Loucy (cell line): Measurements from ENCODE around the gene TECTA.

Experiments used
- H2AFZ ChIP-seq: fragments of 200-600 bp; sonication (generic); 2 replicates; pipeline ENCODE4 v1.6.0; 2016; ENCODE audit warnings: antibody characterized with exemption, mild to moderate bottlenecking, low read length, moderate library complexity
- H3F3A ChIP-seq: fragments of 200-600 bp; 2 replicates; pipeline ENCODE4 v1.6.0; 2016; ENCODE audit warnings: antibody characterized with exemption, low read depth, mild to moderate bottlenecking
- H3K27me3 ChIP-seq: fragments of 200-600 bp; sonication (generic); 2 replicates; pipeline ENCODE4 v1.6.1; 2014; ENCODE audit warnings: low read length, mild to moderate bottlenecking; ENCODE audit not compliant: insufficient read depth, poor library complexity, severe bottlenecking
- H3K36me3 ChIP-seq: fragments of 200-600 bp; sonication (generic); 2 replicates; pipeline ENCODE4 v1.6.1; 2016; ENCODE audit warnings: low read length; ENCODE audit not compliant: insufficient read depth
- H3K4me1 ChIP-seq: fragments of 200-600 bp; sonication (generic); 2 replicates; pipeline ENCODE4 v1.5.1; 2014; ENCODE audit warnings: low read length, mild to moderate bottlenecking; ENCODE audit not compliant: insufficient read depth, poor library complexity, severe bottlenecking
- H3K4me2 ChIP-seq: fragments of 200-600 bp; sonication (generic); 2 replicates; pipeline ENCODE4 v1.6.0; 2014; ENCODE audit warnings: antibody characterized with exemption, low read length, low read depth, mild to moderate bottlenecking; ENCODE audit not compliant: poor library complexity, severe bottlenecking
- H3K4me3 ChIP-seq: fragments of 200-600 bp; sonication (generic); 2 replicates; pipeline ENCODE4 v1.5.1; 2014; ENCODE audit warnings: low read length, mild to moderate bottlenecking, mixed read lengths; ENCODE audit not compliant: poor library complexity, severe bottlenecking
- H3K79me2 ChIP-seq: fragments of 200-600 bp; sonication (generic); 2 replicates; pipeline ENCODE4 v1.6.1; 2014; ENCODE audit warnings: low read length; ENCODE audit not compliant: insufficient read depth
- H3K9ac ChIP-seq: fragments of 200-600 bp; sonication (generic); 2 replicates; pipeline ENCODE4 v1.6.0; 2014; ENCODE audit warnings: mild to moderate bottlenecking, low read depth, low read length, moderate library complexity; ENCODE audit not compliant: poor library complexity, severe bottlenecking
- H3K9me2 ChIP-seq: fragments of 200-600 bp; sonication (generic); replicated peaks from 2 replicates; pipeline ENCODE4 v1.6.1; 2016; ENCODE audit warnings: low read depth, low read length, mixed read lengths
- H3K9me3 ChIP-seq: fragments of 200-600 bp; sonication (generic); 2 replicates; pipeline ENCODE4 v1.6.1; 2014; ENCODE audit warnings: mild to moderate bottlenecking, antibody characterized with exemption, low read length, low read depth; ENCODE audit not compliant: insufficient read depth
- H4K20me1 ChIP-seq: fragments of 200-600 bp; sonication (generic); 2 replicates; pipeline ENCODE4 v1.6.0; 2014; ENCODE audit warnings: antibody characterized with exemption, low read length, mild to moderate bottlenecking; ENCODE audit not compliant: insufficient read depth, poor library complexity, severe bottlenecking
- EZH2phosphoT487 ChIP-seq: fragments of 200-600 bp; IDR thresholded peaks from 2 replicates; pipeline ENCODE4 v1.6.1; 2018; ENCODE audit warnings: antibody characterized with exemption, mild to moderate bottlenecking, moderate library complexity, borderline replicate concordance
- TF ChIP-seq, protein P1 (sequence below): fragments of 200-600 bp; sonication (generic); conservative IDR thresholded peaks from 2 replicates; pipeline ENCODE4 v1.5.1; 2014; ENCODE audit warnings: mild to moderate bottlenecking, antibody characterized with exemption, low read length

The TECTA gene

DNA sequence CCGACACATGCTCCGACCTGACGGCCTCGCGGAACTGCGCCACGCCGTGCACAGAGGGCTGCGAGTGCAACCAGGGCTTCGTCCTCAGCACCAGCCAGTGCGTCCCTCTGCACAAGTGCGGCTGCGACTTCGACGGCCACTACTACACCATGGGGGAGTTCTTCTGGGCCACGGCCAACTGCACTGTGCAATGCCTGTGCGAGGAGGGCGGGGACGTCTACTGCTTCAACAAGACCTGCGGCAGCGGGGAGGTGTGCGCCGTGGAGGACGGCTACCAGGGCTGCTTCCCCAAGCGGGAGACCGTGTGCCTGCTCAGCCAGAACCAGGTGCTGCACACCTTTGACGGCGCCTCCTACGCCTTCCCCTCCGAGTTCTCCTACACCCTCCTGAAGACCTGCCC is 26.8 kb downstream of the TECTA start:
- Histone ChIP-seq H3K4me2 (no peak overlapping the region), H3K4me3 (no peak overlapping the region), H3K9me3 (no peaks in the 10 kb centered on the region), H3K27me3 (no peaks in the 10 kb centered on the region), H3K4me1 (no peaks in the 10 kb centered on the region), H3F3A (no peaks in the 10 kb centered on the region), H3K79me2 (no peaks in the 10 kb centered on the region), H3K9me2 (no peaks in the 10 kb centered on the region), H2AFZ (no peak overlapping the region), H3K9ac (no peak overlapping the region), H3K36me3 (no peaks in the 10 kb centered on the region), H4K20me1 (no peaks in the 10 kb centered on the region)
- TF ChIP-seq EZH2phosphoT487, result no peak
- TF ChIP-seq, protein P1, sequence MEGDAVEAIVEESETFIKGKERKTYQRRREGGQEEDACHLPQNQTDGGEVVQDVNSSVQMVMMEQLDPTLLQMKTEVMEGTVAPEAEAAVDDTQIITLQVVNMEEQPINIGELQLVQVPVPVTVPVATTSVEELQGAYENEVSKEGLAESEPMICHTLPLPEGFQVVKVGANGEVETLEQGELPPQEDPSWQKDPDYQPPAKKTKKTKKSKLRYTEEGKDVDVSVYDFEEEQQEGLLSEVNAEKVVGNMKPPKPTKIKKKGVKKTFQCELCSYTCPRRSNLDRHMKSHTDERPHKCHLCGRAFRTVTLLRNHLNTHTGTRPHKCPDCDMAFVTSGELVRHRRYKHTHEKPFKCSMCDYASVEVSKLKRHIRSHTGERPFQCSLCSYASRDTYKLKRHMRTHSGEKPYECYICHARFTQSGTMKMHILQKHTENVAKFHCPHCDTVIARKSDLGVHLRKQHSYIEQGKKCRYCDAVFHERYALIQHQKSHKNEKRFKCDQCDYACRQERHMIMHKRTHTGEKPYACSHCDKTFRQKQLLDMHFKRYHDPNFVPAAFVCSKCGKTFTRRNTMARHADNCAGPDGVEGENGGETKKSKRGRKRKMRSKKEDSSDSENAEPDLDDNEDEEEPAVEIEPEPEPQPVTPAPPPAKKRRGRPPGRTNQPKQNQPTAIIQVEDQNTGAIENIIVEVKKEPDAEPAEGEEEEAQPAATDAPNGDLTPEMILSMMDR, result no peak

DNA sequence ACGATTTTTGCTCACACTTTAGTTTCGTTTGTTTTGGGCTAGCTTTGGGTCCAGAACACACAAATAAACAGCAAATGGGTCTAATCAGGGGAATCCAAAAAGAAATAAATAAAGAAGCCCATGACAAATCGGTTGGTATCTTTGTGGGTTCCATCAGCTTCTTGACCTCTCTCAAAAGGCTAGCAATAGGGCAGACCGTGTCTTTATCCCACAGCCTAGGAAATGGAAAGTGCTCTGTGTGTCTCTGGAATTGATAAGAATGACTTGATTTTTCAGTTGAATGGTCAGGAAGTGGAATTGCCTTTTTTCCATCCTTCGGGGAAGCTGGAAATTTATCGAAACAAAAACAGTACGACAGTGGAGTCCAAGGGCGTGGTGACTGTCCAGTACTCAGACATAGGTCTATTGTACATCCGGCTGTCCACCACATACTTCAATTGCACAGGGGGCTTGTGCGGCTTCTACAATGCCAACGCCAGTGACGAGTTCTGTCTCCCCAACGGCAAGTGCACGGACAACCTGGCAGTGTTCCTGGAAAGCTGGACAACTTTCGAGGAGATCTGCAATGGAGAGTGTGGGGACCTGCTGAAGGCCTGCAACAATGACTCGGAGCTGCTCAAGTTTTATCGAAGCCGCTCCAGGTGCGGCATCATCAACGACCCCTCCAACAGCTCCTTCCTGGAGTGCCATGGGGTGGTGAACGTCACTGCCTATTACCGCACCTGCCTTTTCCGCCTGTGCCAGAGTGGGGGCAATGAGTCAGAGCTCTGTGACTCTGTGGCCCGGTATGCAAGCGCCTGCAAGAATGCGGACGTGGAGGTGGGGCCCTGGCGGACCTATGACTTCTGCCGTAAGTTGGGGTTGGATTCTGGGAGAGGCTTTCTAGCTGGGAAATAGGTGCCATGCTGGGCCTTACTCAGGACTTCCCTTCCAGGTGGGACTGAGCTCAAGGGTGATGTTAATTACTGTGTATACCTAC is 28.6 kb downstream of the TECTA start:
- Histone ChIP-seq H3K4me1 (no peaks in the 10 kb centered on the region), H3K27me3 (no peaks in the 10 kb centered on the region), H3K9me2 (no peaks in the 10 kb centered on the region), H2AFZ (no peak overlapping the region), H4K20me1 (no peaks in the 10 kb centered on the region), H3F3A (no peaks in the 10 kb centered on the region), H3K4me2 (no peak overlapping the region), H3K4me3 (no peak overlapping the region), H3K9me3 (no peaks in the 10 kb centered on the region), H3K36me3 (no peaks in the 10 kb centered on the region), H3K79me2 (no peaks in the 10 kb centered on the region), H3K9ac (no peak overlapping the region)
- TF ChIP-seq EZH2phosphoT487, result no peak
- TF ChIP-seq, protein P1, result no peak

DNA sequence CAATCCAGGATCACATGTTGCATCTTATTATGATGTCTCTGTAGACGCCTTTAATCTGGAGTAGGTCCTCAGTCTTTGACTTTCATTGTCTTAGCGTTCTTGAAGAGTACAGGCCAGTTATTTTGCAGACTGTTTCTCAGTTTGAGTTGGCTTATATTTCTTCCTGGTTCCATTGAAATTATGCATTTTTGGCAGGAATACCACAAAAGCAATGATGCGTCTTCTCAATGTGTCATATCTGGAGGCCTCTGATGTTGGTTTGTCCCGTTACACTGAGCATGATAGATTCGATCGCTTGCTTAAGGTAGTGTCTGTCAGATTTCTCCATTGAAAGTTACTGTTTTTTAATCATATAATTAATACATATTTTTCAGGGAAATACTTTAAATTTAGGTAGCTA is 30.6 kb downstream of the TECTA start:
- no peaks in the 10 kb centered on the region for H4K20me1 ChIP-seq
- H3K36me3 ChIP-seq, result no peaks in the 10 kb centered on the region
- no peak overlapping the region for H2AFZ ChIP-seq
- H3K9me2 ChIP-seq, result no peaks in the 10 kb centered on the region
- no peaks in the 10 kb centered on the region for H3F3A ChIP-seq
- no peak overlapping the region for H3K9ac ChIP-seq
- H3K79me2 ChIP-seq, result no peaks in the 10 kb centered on the region
- H3K4me1 ChIP-seq, result no peaks in the 10 kb centered on the region
- no peak overlapping the region for H3K4me3 ChIP-seq
- H3K9me3 ChIP-seq, result no peaks in the 10 kb centered on the region
- H3K4me2 ChIP-seq, result no peak overlapping the region
- no peaks in the 10 kb centered on the region for H3K27me3 ChIP-seq
- TF ChIP-seq, protein P1, result no peak
- no peak for TF ChIP-seq EZH2phosphoT487
